ENCODE data around the gene GPS1. TPM values are rescaled to one million over a fixed set of nuclear protein-coding genes. Genes with fewer than 3 reads are reported as not detected.

Gene GPS1
- total RNA-seq (79.5 and 80.5 TPM in 2 replicates), polyA plus RNA-seq (105 and 124 TPM in 2 replicates), polyA minus RNA-seq (87.8 and 102 TPM in 2 replicates)
- 57.0 TPM for total RNA-seq (2013)

- H3K36me3 ChIP-seq (replicated peaks in 1 of 2; ENCODE audit: control extremely low read depth in 1 of 2, control insufficient read depth in 1 of 2, extremely low read depth in 1 of 2, insufficient read depth in 2 of 2, low read length in 1 of 2): peaks cover 0 to 27% of the 10 kb centered on the region in 2 experiments
Observed at GRCh38 chr17:82051776-82052637, at the start of gene GPS1, which contains the start of gene RFNG. GPS1 (plus strand) TSS chr17:82051898; CDS start chr17:82051932, 34 bp downstream. RFNG (minus strand) TSS chr17:82051811; CDS start chr17:82051766, 45 bp downstream.

DNA sequence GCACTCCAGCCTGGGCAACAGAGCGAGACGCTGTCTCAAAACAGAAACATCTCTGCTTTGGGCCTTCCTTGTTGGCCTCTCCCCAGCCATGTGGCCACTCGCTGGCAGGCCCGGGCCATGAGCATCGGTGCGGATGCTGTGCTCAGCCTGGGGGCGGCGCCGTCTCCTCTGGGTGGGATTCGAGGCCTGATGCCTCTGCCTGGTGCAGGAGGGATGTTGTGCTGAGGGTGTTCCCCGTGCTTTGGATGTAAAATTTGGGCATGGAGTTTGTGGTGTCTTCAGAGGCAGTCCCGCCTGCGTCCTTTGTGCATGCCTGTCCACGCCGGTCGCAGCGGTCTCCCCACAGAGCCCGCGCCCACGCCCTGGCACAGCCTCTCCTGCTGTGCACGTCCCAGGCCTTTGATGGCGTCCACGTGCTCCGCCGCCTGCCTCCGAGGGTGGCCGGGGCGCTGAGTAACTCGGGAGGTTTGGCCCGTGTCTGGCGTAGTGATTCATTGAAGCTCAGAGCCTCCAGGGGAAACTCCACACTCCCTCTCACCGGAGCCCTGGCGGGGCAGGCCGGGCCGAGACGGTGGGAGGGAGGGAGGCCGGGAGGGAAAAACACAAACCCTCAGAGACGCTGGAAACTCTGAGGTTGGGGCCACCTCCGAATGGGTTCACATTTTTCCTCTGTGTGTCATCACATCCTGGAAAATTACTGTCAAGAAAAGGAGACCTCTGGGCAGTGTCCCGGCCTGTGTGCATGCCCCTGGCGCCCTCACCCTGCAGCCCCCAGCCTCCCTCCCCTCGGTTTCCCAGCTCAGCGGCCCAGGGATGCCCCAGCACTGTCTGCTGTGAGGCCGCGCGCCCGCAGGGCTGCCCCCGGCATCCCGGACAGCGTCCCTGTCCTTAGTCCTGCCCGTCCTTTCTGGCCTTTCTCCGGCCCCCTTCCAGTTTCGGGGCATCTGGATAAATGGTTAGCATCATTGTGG is 48.0 kb upstream of the GPS1 start:
- no peak for TF ChIP-seq EZH2 (IDR thresholded peaks at IDR 0.05; ENCODE audit: borderline replicate concordance, insufficient read depth, low read depth, low read length, poor library complexity, severe bottlenecking)
- TF ChIP-seq, protein P1, sequence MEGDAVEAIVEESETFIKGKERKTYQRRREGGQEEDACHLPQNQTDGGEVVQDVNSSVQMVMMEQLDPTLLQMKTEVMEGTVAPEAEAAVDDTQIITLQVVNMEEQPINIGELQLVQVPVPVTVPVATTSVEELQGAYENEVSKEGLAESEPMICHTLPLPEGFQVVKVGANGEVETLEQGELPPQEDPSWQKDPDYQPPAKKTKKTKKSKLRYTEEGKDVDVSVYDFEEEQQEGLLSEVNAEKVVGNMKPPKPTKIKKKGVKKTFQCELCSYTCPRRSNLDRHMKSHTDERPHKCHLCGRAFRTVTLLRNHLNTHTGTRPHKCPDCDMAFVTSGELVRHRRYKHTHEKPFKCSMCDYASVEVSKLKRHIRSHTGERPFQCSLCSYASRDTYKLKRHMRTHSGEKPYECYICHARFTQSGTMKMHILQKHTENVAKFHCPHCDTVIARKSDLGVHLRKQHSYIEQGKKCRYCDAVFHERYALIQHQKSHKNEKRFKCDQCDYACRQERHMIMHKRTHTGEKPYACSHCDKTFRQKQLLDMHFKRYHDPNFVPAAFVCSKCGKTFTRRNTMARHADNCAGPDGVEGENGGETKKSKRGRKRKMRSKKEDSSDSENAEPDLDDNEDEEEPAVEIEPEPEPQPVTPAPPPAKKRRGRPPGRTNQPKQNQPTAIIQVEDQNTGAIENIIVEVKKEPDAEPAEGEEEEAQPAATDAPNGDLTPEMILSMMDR (IDR thresholded peaks at IDR 0.05): no peak
- ChIA-PET CTCF (no interaction called here), POLR2A (no interaction called here)
- no peaks in the 10 kb centered on the region for H3K27me3 Mint-ChIP-seq
- ATAC-seq (ENCODE audit: low read depth) (no peak), DNase-seq (no peak)
- no peak overlapping the region for H3K27ac ChIP-seq (ENCODE audit: low read length in 2 of 2)
- no peaks in the 10 kb centered on the region for H3K27me3 ChIP-seq (replicated peaks in 1 of 4; ENCODE audit: control extremely low read depth in 1 of 4, control insufficient read depth in 3 of 4, insufficient read depth in 4 of 4, low read length in 3 of 4)
- WGBS (ENCODE audit: insufficient coverage): 95% methylated on average over 52 of the region's 53 CpGs
- H3K4me3 ChIP-seq (ENCODE audit: control extremely low read depth in 1 of 5, extremely low read depth in 1 of 5, insufficient read depth in 1 of 5, low read depth in 2 of 5, low read length in 4 of 5): no peak overlapping the region
- H4K20me1 ChIP-seq (ENCODE audit: control insufficient read depth, insufficient read depth, low read length, poor library complexity, severe bottlenecking): peaks cover 7% of the 10 kb centered on the region
- no peaks in the 10 kb centered on the region for H3K9me3 Mint-ChIP-seq (ENCODE audit: insufficient read depth)
- H3K9me3 ChIP-seq (ENCODE audit: control extremely low read depth in 1 of 3, control insufficient read depth in 2 of 3, insufficient read depth in 1 of 3, low read length in 2 of 3): no peaks in the 10 kb centered on the region
- peaks cover 0 to 2% of the 10 kb centered on the region in 2 experiments for H3K36me3 ChIP-seq (replicated peaks in 1 of 2; ENCODE audit: control extremely low read depth in 1 of 2, control insufficient read depth in 1 of 2, extremely low read depth in 1 of 2, insufficient read depth in 2 of 2, low read length in 1 of 2)
- no peak overlapping the region for H3K4me2 ChIP-seq (replicated peaks; ENCODE audit: low read depth, low read length, poor library complexity, severe bottlenecking)
- peaks cover 3% of the 10 kb centered on the region for H3K79me2 ChIP-seq (ENCODE audit: control insufficient read depth, insufficient read depth, low read length)
- no peak overlapping the region for H2AFZ ChIP-seq (ENCODE audit: insufficient read depth, low read depth, low read length, poor library complexity, severe bottlenecking)
- no peak overlapping the region for H3K4me3 Mint-ChIP-seq
- intact Hi-C loops (cut with micrococcal nuclease): no loop called here
- H3K4me1 Mint-ChIP-seq: no peaks in the 10 kb centered on the region
- H3K9ac ChIP-seq (ENCODE audit: low read length): no peak overlapping the region
- H3K4me1 ChIP-seq (ENCODE audit: control insufficient read depth in 2 of 2, insufficient read depth in 2 of 2, low read length in 2 of 2): no peaks in the 10 kb centered on the region
- H3K27ac Mint-ChIP-seq: no peak overlapping the region

More at GRCh38 chr17:82051776-82052637, at the start of gene GPS1, which contains the start of gene RFNG:
- Histone ChIP-seq H3K27ac (ENCODE audit: low read length in 2 of 2) (peak within 1 kb of the TSS in 1 of 2 donors; percentile 30), H3K79me2 (ENCODE audit: control insufficient read depth, insufficient read depth, low read length) (peaks cover 29% of the 10 kb centered on the region), H3K9ac (ENCODE audit: low read length) (peak within 1 kb of the TSS; percentile 76), H2AFZ (ENCODE audit: insufficient read depth, low read depth, low read length, poor library complexity, severe bottlenecking) (peak within 1 kb of the TSS; percentile 66), H3K9me3 (ENCODE audit: control extremely low read depth in 1 of 3, control insufficient read depth in 2 of 3, insufficient read depth in 1 of 3, low read length in 2 of 3) (no peaks in the 10 kb centered on the region), H3K27me3 (replicated peaks in 1 of 4; ENCODE audit: control extremely low read depth in 1 of 4, control insufficient read depth in 3 of 4, insufficient read depth in 4 of 4, low read length in 3 of 4) (no peaks in the 10 kb centered on the region), H3K4me2 (replicated peaks; ENCODE audit: low read depth, low read length, poor library complexity, severe bottlenecking) (peak within 1 kb of the TSS; percentile 99), H4K20me1 (ENCODE audit: control insufficient read depth, insufficient read depth, low read length, poor library complexity, severe bottlenecking) (peaks cover 19% of the 10 kb centered on the region), H3K4me1 (ENCODE audit: control insufficient read depth in 2 of 2, insufficient read depth in 2 of 2, low read length in 2 of 2) (peaks cover 20 to 34% of the 10 kb centered on the region in 2 donors), H3K4me3 (ENCODE audit: control extremely low read depth in 1 of 5, extremely low read depth in 1 of 5, insufficient read depth in 1 of 5, low read depth in 2 of 5, low read length in 4 of 5) (peak within 1 kb of the TSS; percentile 54 to 88 (median 63))
- POLR2A ChIA-PET: interaction anchor here (1.9 kb wide), 2 partner anchors 14 to 47 kb away, joined by 5 to 6 read pairs; partner anchors contain the start of genes DCXR and FASN
- Mint-ChIP-seq H3K4me3 (peak within 1 kb of the TSS; percentile 84), H3K27ac (peak within 1 kb of the TSS; percentile 86), H3K9me3 (ENCODE audit: insufficient read depth) (no peaks in the 10 kb centered on the region), H3K4me1 (peaks cover 14% of the 10 kb centered on the region), H3K27me3 (no peaks in the 10 kb centered on the region)
- ATAC-seq (ENCODE audit: low read depth) (peak; percentile 88), DNase-seq (peak; percentile 82)
- intact Hi-C loops (cut with micrococcal nuclease): loop anchor here (1.0 to 2.0 kb wide), 4 partner anchors 14 to 46 kb away; partner anchors contain the start of genes CENPX, DCXR, FASN and LRRC45
- WGBS (ENCODE audit: insufficient coverage): 1% methylated on average over 94 of the region's 94 CpGs
- CTCF ChIA-PET: interaction anchor here (0.7 kb wide), 1 partner anchor 32 kb away, joined by 3 read pairs; no protein-coding TSS in a partner anchor
- TF ChIP-seq EZH2 (IDR thresholded peaks at IDR 0.05; ENCODE audit: borderline replicate concordance, insufficient read depth, low read depth, low read length, poor library complexity, severe bottlenecking): no peak
